HCT116 (cell line): ENCODE results near the gene ARSB. TPM values are rescaled to one million over a fixed set of nuclear protein-coding genes. Genes with fewer than 3 reads are reported as not detected.

Experiments used
- ATAC-seq: fragments of 200-7000 bp; cut with Tn5 transposase; 2 replicates; pipeline ENCODE4 v1.9.1; 2020; ENCODE audit warnings: mild to moderate bottlenecking, moderate library complexity
- BruUV-seq: library from RNA; stranded (reverse); fragments of 400-500 nt; replicated peaks from 2 replicates; lab custom pipeline; 2021; lab: Mats Ljungman, UMichigan
- CTCF ChIA-PET: fragments of 300-600 bp; sonication (Branson Sonifier 250); formaldehyde crosslinking; loops from one replicate; lab custom pipeline; 2021; ENCODE audit warnings: antibody characterized with exemption; lab: Charles Lee
- POLR2A ChIA-PET: fragments of 300-600, 350-600 bp; sonication (Branson Sonifier 250); formaldehyde crosslinking; loops from one replicate; lab custom pipeline; 2021; ENCODE audit warnings: antibody characterized with exemption; lab: Charles Lee
- RAD21 ChIA-PET, 2 experiments: fragments of 300-600 bp; sonication (Branson Sonifier 250); formaldehyde crosslinking; loops; one replicate each; lab custom pipeline; 2023; ENCODE audit warnings: low total read pairs in 2 of 2; ENCODE audit not compliant: uncharacterized antibody in 2 of 2, unreplicated experiment in 2 of 2, low non-redundant PET in 1 of 2; lab: Charles Lee
- DNase-seq: peaks from one replicate; pipeline ENCODE4 v3.0.0-alpha.2; 2010; ENCODE audit warnings: low read depth, low spot score
- H2AFZ ChIP-seq: fragments of 200-600 bp; shearing (Covaris generic), sonication (generic); 2 replicates; pipeline ENCODE4 v1.6.1; 2017; ENCODE audit warnings: low read depth, mixed run types, mixed read lengths, antibody characterized with exemption, low read length; ENCODE audit not compliant: poor library complexity, severe bottlenecking
- H3K27ac ChIP-seq: 2 replicates; pipeline ENCODE4 v1.5.1; 2012; ENCODE audit warnings: low read depth, low read length
- H3K27me3 ChIP-seq: fragments of 200-600 bp; sonication (generic); 2 replicates; pipeline ENCODE4 v1.6.1; 2016; ENCODE audit warnings: mixed run types, low read length, mixed read lengths; ENCODE audit not compliant: insufficient read depth
- H3K36me3 ChIP-seq, 2 experiments: fragments of 200-500 bp in 1 of 2; fragments of 200-600 bp in 1 of 2; sonication (Bioruptor generic) in 1 of 2; sonication (generic) in 1 of 2; 2 replicates each; pipeline versions ENCODE4 v1.5.1 to v1.6.1; 2014 to 2016; ENCODE audit warnings: low read length in 2 of 2, inconsistent platforms in 1 of 2, mixed read lengths in 1 of 2, mixed run types in 1 of 2; ENCODE audit not compliant: insufficient read depth in 2 of 2, control insufficient read depth in 1 of 2
- H3K4me1 ChIP-seq, 2 experiments: fragments of 200-600 bp in 1 of 2; sonication (generic) in 1 of 2; 2 replicates each; pipeline versions ENCODE4 v1.5.1 to v1.6.1; 2012 to 2017; ENCODE audit warnings: low read length in 2 of 2, inconsistent platforms in 1 of 2, mild to moderate bottlenecking in 1 of 2, mixed read lengths in 1 of 2, mixed run types in 1 of 2, moderate library complexity in 1 of 2; ENCODE audit not compliant: insufficient read depth in 2 of 2, control insufficient read depth in 1 of 2
- H3K4me2 ChIP-seq: fragments of 200-600 bp; sonication (generic); 2 replicates; pipeline ENCODE4 v1.6.1; 2017; ENCODE audit warnings: mixed run types, low read length, mixed read lengths
- H3K4me3 ChIP-seq, 2 experiments: fragments of 200-600 bp in 1 of 2; sonication (generic) in 1 of 2; replicated peaks in 1 of 2; 2 replicates each; pipeline ENCODE4 v1.5.1; 2011 to 2016; ENCODE audit warnings: low read length in 2 of 2, control low read depth in 1 of 2, low read depth in 1 of 2, mild to moderate bottlenecking in 1 of 2, mixed read lengths in 1 of 2, mixed run types in 1 of 2
- H3K79me2 ChIP-seq: fragments of 200-600 bp; sonication (generic); 2 replicates; pipeline ENCODE4 v1.6.1; 2017; ENCODE audit warnings: mild to moderate bottlenecking, mixed run types, low read length, moderate library complexity, mixed read lengths; ENCODE audit not compliant: insufficient read depth
- H3K9ac ChIP-seq: fragments of 200-600 bp; sonication (generic); 2 replicates; pipeline ENCODE4 v1.6.1; 2016; ENCODE audit warnings: low read length, mixed read lengths
- H3K9me2 ChIP-seq: fragments of 200-600 bp; sonication (generic), shearing (Covaris generic); 2 replicates; pipeline ENCODE4 v1.6.1; 2017; ENCODE audit warnings: mixed run types, mild to moderate bottlenecking, moderate library complexity; ENCODE audit not compliant: insufficient read depth
- H3K9me3 ChIP-seq, 2 experiments: fragments of 200-500 bp in 1 of 2; fragments of 200-600 bp in 1 of 2; sonication (Bioruptor generic) in 1 of 2; sonication (generic) in 1 of 2; 2 replicates each; pipeline ENCODE4 v1.6.1; 2014 to 2017; ENCODE audit warnings: low read length in 2 of 2, mixed read lengths in 2 of 2, inconsistent platforms in 1 of 2, low read depth in 1 of 2, mild to moderate bottlenecking in 1 of 2, mixed run types in 1 of 2, moderate library complexity in 1 of 2; ENCODE audit not compliant: control insufficient read depth in 1 of 2, insufficient read depth in 1 of 2
- H4K20me1 ChIP-seq: fragments of 200-600 bp; sonication (generic), shearing (Covaris generic); 2 replicates; pipeline ENCODE4 v1.6.1; 2017; ENCODE audit warnings: mixed run types, mild to moderate bottlenecking, moderate library complexity; ENCODE audit not compliant: insufficient read depth
- CTCF ChIP-seq, 3 experiments: fragments of 200-600 bp in 1 of 3; sonication (generic) in 1 of 3; IDR thresholded peaks in 2 of 3; conservative IDR thresholded peaks in 1 of 3; 2 replicates each; pipeline ENCODE4 v1.5.1; 2012 to 2017; ENCODE audit warnings: low read depth in 2 of 3, low read length in 2 of 3, antibody characterized with exemption in 1 of 3, borderline replicate concordance in 1 of 3, control low read depth in 1 of 3, mild to moderate bottlenecking in 1 of 3, mixed read lengths in 1 of 3, mixed run types in 1 of 3, moderate library complexity in 1 of 3; ENCODE audit not compliant: insufficient read depth in 1 of 3
- FOSL1 ChIP-seq: IDR thresholded peaks from 2 replicates; pipeline ENCODE4 v1.6.1; 2012; ENCODE audit warnings: low read depth
- RAD21 ChIP-seq: IDR thresholded peaks from 2 replicates; pipeline ENCODE4 v1.6.1; 2012; ENCODE audit warnings: low read depth, mild to moderate bottlenecking
- intact Hi-C: fragments of 100-400 bp; cut with micrococcal nuclease; formaldehyde crosslinking; loops from 2 replicates; pipeline ENCODE4 v1.10.0; 2022
- total RNA-seq: library from RNA; stranded (reverse); gene quantifications from one replicate; pipeline ENCODE4 v1.2.1, GENCODE V29; 2021; ENCODE audit not compliant: unreplicated experiment
- TF ChIP-seq, protein P1 (sequence below): IDR thresholded peaks from 2 replicates; pipeline ENCODE4 v1.6.1; 2012; ENCODE audit warnings: low read depth

The ARSB gene
- total RNA-seq, 1 experiment from 2014 or later = 4.8 TPM

DNA sequence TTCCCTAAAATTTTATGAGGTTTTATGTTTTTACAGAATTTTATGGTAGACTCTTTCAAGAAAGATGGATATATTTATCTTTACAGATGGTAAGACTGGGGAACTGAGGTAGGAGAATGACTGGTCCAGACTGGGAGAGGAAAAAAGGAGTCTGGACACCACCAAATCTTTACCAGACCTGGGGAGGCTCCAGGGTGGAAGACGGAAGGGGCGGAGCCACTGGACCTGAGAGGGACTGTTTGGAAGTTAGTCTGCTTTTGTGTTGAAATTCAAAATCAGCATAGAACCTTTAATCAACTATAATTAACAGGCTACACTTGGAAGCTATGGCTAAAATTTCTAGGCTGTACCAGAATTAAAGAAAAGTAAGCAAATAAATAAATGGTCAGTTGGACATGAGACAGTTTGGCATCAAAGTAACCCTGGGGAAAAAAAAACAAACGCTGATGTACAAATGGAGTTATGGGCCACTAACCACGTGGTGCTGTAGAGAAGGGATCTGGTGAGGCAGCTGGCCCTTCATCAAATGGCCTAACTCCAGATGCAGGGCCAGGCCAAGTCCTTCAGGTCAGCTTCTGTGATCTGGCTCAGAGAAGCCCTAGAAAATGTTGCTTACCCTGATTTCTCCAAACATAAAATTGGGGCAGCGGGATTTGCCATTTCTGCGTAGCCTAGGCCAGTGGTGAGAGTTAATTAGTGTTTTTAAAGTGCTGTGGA lies 155.1 kb downstream of the ARSB start:
- Histone ChIP-seq H3K79me2 (no peaks in the 10 kb centered on the region), H3K4me3 (no peak overlapping the region), H3K27me3 (no peaks in the 10 kb centered on the region), H3K9me3 (no peaks in the 10 kb centered on the region), H3K9ac (no peak overlapping the region), H3K4me2 (no peak overlapping the region), H3K9me2 (no peaks in the 10 kb centered on the region), H4K20me1 (no peaks in the 10 kb centered on the region), H3K27ac (no peak overlapping the region), H3K4me1 (no peaks in the 10 kb centered on the region)
- ATAC-seq (no peak), DNase-seq (no peak)
- intact Hi-C loops = no loop called here
- POLR2A ChIA-PET = no interaction called here
- TF ChIP-seq, protein P1, sequence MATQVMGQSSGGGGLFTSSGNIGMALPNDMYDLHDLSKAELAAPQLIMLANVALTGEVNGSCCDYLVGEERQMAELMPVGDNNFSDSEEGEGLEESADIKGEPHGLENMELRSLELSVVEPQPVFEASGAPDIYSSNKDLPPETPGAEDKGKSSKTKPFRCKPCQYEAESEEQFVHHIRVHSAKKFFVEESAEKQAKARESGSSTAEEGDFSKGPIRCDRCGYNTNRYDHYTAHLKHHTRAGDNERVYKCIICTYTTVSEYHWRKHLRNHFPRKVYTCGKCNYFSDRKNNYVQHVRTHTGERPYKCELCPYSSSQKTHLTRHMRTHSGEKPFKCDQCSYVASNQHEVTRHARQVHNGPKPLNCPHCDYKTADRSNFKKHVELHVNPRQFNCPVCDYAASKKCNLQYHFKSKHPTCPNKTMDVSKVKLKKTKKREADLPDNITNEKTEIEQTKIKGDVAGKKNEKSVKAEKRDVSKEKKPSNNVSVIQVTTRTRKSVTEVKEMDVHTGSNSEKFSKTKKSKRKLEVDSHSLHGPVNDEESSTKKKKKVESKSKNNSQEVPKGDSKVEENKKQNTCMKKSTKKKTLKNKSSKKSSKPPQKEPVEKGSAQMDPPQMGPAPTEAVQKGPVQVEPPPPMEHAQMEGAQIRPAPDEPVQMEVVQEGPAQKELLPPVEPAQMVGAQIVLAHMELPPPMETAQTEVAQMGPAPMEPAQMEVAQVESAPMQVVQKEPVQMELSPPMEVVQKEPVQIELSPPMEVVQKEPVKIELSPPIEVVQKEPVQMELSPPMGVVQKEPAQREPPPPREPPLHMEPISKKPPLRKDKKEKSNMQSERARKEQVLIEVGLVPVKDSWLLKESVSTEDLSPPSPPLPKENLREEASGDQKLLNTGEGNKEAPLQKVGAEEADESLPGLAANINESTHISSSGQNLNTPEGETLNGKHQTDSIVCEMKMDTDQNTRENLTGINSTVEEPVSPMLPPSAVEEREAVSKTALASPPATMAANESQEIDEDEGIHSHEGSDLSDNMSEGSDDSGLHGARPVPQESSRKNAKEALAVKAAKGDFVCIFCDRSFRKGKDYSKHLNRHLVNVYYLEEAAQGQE = no peak
- no peak for TF ChIP-seq FOSL1
- no peak for TF ChIP-seq RAD21
- TF ChIP-seq CTCF (IDR thresholded peaks at IDR 0.05 in 2 of 3, conservative IDR thresholded peaks at IDR 0.05 in 1 of 3; ENCODE audit: borderline replicate concordance in 1 of 3, insufficient read depth in 1 of 3, low read depth in 2 of 3, low read length in 2 of 3) = no peak
- TF ChIP-seq, all 23 proteins: peak for 0
- no peak overlapping the region for H2AFZ ChIP-seq
- no peaks in the 10 kb centered on the region for H3K36me3 ChIP-seq
- no TSS peak for BruUV-seq
- ChIA-PET RAD21 (no interaction called here), CTCF (no interaction called here)
